Measurements from ENCODE around the gene RBKS. TPM values are rescaled to one million over a fixed set of nuclear protein-coding genes. Genes with fewer than 3 reads are reported as not detected.
A peak's percentile ranks its signal among the peaks of the same experiment; 100 is the strongest.

The RBKS gene
- total and polyA plus RNA-seq, 2 of the 13 experiments (the other 11 are each of a cell fraction or from before 2014, with no cell fraction given), result 7.7 to 8.3 TPM

GRCh38 chr2:27746325-27746724 is 143.9 kb downstream of the RBKS start (continued):
- TF ChIP-seq ZNF232 (CRISPR knock-in tag; IDR thresholded peaks at IDR 0.05; ENCODE audit: borderline replicate concordance), result no peak
- TF ChIP-seq RELA (CRISPR knock-in tag; IDR thresholded peaks at IDR 0.05), result no peak
- TF ChIP-seq MEF2D (CRISPR knock-in tag; IDR thresholded peaks at IDR 0.05), result peak; percentile 80
- TF ChIP-seq ZNF205 (CRISPR knock-in tag; IDR thresholded peaks at IDR 0.05), result no peak
- TF ChIP-seq ARNT (IDR thresholded peaks at IDR 0.05), result no peak
- TF ChIP-seq ZNF33B (CRISPR knock-in tag; IDR thresholded peaks at IDR 0.05), result no peak
- TF ChIP-seq ZNF792 (CRISPR knock-in tag; IDR thresholded peaks at IDR 0.05), result no peak
- TF ChIP-seq ATRX (CRISPR knock-in tag; IDR thresholded peaks at IDR 0.05; ENCODE audit: borderline replicate concordance), result no peak
- peak; percentile 72; the same call in 1 of the 2 replicates for TF ChIP-seq KMT2B (CRISPR knock-in tag; IDR thresholded peaks at IDR 0.05)
- no peak for TF ChIP-seq ZXDC (CRISPR knock-in tag; IDR thresholded peaks at IDR 0.05)
- TF ChIP-seq BCLAF1 (IDR thresholded peaks at IDR 0.05), result no peak
- TF ChIP-seq STAG1 (CRISPR knock-in tag; IDR thresholded peaks at IDR 0.05), result no peak
- TF ChIP-seq ETS1 (CRISPR knock-in tag; IDR thresholded peaks at IDR 0.05), result no peak
- TF ChIP-seq STAT6 (CRISPR knock-in tag; IDR thresholded peaks at IDR 0.05; ENCODE audit: borderline replicate concordance), result no peak
- TF ChIP-seq RBM22 (optimal IDR thresholded peaks at IDR 0.05; ENCODE audit: low read length), result no peak
- no peak for TF ChIP-seq PHF20 (CRISPR knock-in tag; IDR thresholded peaks at IDR 0.05)
- TF ChIP-seq ZNF691 (CRISPR knock-in tag; IDR thresholded peaks at IDR 0.05; ENCODE audit: borderline replicate concordance, low read depth), result no peak
- TF ChIP-seq MIXL1 (CRISPR knock-in tag; IDR thresholded peaks at IDR 0.05), result no peak
- TF ChIP-seq MLXIP (CRISPR knock-in tag; IDR thresholded peaks at IDR 0.05; ENCODE audit: borderline replicate concordance), result no peak

All from HepG2 (cell line).